ENCODE results near the gene B4GALT4.

Gene B4GALT4

DNA sequence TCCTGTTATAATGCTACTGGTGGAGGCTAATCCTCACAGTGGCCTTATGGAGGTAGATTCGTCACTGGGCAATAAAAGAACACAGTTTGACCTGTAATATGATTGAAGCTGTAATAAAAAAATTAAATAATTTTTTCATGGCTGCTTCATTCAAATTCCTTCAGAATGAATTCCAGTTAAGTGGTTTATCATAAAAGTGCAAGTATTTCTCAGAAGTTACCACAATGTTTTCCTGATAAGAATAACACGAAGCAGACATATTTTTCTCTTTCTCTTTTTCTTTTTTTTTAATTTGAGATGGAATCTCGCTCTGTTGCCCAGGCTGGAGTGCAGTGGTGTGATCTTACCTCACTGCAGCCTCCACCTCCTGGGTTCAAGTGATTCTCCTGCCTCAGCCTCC lies 15.6 kb downstream of the B4GALT4 start:
- no peak overlapping the region for H3K4me3 ChIP-seq (ENCODE audit: low read depth, low read length)
- TF ChIP-seq CTCF (IDR thresholded peaks at IDR 0.05; ENCODE audit: borderline replicate concordance, insufficient read depth, low read depth, low read length) = no peak

DNA sequence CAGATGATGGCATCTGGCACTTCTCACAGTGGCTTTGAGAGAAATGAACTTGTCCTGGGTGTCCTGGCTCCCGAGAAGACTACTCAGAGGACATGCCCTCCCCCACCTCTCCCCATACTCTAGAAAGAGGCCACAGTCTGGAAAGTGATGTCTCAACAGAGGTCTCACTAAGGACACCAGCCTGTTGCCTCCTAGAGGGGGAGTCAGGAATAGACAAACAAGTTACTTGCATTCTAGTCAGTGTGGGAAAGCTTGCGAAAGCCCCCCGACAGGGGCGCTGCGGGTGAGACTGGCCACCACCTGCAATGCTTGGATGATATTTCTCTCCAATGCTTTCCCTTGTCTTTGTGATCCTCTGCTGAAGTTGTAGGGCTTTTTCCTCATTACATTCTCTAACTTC lies 17.2 kb downstream of the B4GALT4 start:
- no peak for TF ChIP-seq CTCF (IDR thresholded peaks at IDR 0.05; ENCODE audit: borderline replicate concordance, insufficient read depth, low read depth, low read length)
- H3K4me3 ChIP-seq (ENCODE audit: low read depth, low read length) = no peak overlapping the region

GRCh38 chr3:119222391-119222790 lies 18.3 kb downstream of the B4GALT4 start:
- H3K4me3 ChIP-seq (ENCODE audit: low read depth, low read length) = no peak overlapping the region
- no peak for TF ChIP-seq CTCF (IDR thresholded peaks at IDR 0.05; ENCODE audit: borderline replicate concordance, insufficient read depth, low read depth, low read length)

DNA sequence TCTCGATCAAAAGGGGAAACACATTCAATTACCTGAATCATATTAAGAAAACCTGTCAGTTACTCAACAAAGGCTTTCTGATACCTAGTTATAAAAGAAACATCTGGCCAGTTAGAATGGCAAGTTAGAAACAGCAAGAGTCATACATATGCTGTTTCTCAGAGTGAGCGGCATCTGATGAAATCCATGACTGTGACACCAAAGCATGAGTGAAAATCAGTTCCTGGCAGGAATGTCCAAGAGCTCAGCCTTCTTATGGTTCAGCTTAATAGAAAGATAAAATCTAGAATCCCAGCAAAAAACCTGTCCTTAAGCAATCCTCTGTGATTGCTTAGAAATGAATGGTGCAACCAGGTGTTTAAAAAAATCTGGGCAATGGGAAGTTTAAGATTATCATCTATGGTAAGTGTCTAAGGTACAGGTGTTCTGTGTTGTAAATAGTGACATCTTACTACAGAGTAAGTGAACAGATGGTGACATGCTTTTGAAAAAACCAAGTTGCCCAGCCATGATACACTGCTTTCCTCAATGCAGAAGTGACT lies 18.8 kb downstream of the B4GALT4 start:
- no peak overlapping the region for H3K4me3 ChIP-seq (ENCODE audit: low read depth, low read length)
- no peak for TF ChIP-seq CTCF (IDR thresholded peaks at IDR 0.05; ENCODE audit: borderline replicate concordance, insufficient read depth, low read depth, low read length)

GRCh38 chr3:119220970-119221667 lies 19.6 kb downstream of the B4GALT4 start:
- H3K4me3 ChIP-seq (ENCODE audit: low read depth, low read length) = no peak overlapping the region
- no peak for TF ChIP-seq CTCF (IDR thresholded peaks at IDR 0.05; ENCODE audit: borderline replicate concordance, insufficient read depth, low read depth, low read length)

DNA sequence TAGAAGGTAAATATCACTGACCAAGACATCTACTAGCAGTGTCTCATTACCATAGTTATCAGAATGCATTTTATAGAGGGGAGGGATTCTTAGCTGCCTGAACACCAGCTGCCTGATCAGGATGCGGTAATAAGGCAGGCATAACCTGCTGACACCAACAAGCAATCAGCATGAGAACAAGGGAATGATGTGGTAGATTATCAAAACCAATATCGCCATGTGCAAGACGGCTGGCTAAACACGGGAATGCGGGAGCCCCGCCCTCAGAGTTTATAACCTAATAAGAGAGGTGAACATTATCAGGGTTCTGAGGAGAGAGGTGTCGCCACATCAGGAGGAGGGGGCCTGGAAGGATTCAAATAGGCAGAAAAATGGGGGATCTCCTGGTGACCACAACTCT lies 20.5 kb downstream of the B4GALT4 start:
- no peak overlapping the region for H3K4me3 ChIP-seq (ENCODE audit: low read depth, low read length)

More for the DNA sequence above, 20.5 kb downstream of the B4GALT4 start:
- no peak for TF ChIP-seq CTCF (IDR thresholded peaks at IDR 0.05; ENCODE audit: borderline replicate concordance, insufficient read depth, low read depth, low read length)

Data from GM12875 (cell line).